ENCODE measurements around the gene MRPL34. TPM values are rescaled to one million over a fixed set of nuclear protein-coding genes. Genes with fewer than 3 reads are reported as not detected.

MRPL34 gene
- polyA plus RNA-seq, 1 of the 3 experiments (the other 2 are of a cell fraction): 72.9 TPM

GRCh38 chr19:17296976-17297375, 8.7 kb upstream of the MRPL34 start (continued):
- TF ChIP-seq EZH2phosphoT487 (IDR thresholded peaks at IDR 0.05; ENCODE audit: borderline replicate concordance, low read depth) (no peak), MAX (IDR thresholded peaks at IDR 0.05; ENCODE audit: low read depth) (no peak), JUND (IDR thresholded peaks at IDR 0.05) (no peak)

- 97% methylated on average over 11 of the region's 51 CpGs for WGBS (ENCODE audit: low lambda C conversion rate)
- H4K20me1 ChIP-seq (ENCODE audit: insufficient read depth): no peaks in the 10 kb centered on the region
- no peak overlapping the region for H3K4me3 ChIP-seq (ENCODE audit: low read depth in 2 of 2, low read length in 1 of 2)
- peaks cover 22% of the 10 kb centered on the region for H3F3A ChIP-seq (replicated peaks; ENCODE audit: insufficient read depth)
- H3K9me3 ChIP-seq: no peaks in the 10 kb centered on the region
- H3K27ac ChIP-seq (ENCODE audit: low read depth in 2 of 2, low read length in 1 of 2): no peak overlapping the region
- H3K79me2 ChIP-seq (ENCODE audit: insufficient read depth): peaks cover 2% of the 10 kb centered on the region; the same call in 1 of the 2 replicates
- H3K9me2 ChIP-seq: no peaks in the 10 kb centered on the region
- no peak overlapping the region for H2AFZ ChIP-seq (ENCODE audit: low read depth)
- no peak overlapping the region for H3K4me2 ChIP-seq
- ChIA-PET POLR2A (interaction anchor here (2.2 kb wide), 1 partner anchor 32 kb away, joined by 4 read pairs; no protein-coding TSS in a partner anchor), CTCF (interaction anchor here (1.0 kb wide), 1 partner anchor 147 kb away, joined by 3 read pairs; the partner anchor contains the start of gene TMEM221)
- H3K4me1 ChIP-seq (ENCODE audit: control insufficient read depth in 1 of 2, insufficient read depth in 2 of 2, low read depth in 1 of 2, low read length in 1 of 2): peaks cover 12 to 27% of the 10 kb centered on the region in 2 experiments; a peak in 3 of 4 replicates
- TF ChIP-seq FOXM1 (IDR thresholded peaks at IDR 0.05; ENCODE audit: low read depth) (no peak), REST (IDR thresholded peaks at IDR 0.05; ENCODE audit: low read depth, low read length) (no peak), MAX (IDR thresholded peaks at IDR 0.05; ENCODE audit: low read depth) (no peak), EZH2phosphoT487 (IDR thresholded peaks at IDR 0.05; ENCODE audit: borderline replicate concordance, low read depth) (no peak), RCOR1 (IDR thresholded peaks at IDR 0.05; ENCODE audit: low read length) (no peak), SIN3A (IDR thresholded peaks at IDR 0.05; ENCODE audit: borderline replicate concordance, low read depth, low read length) (no peak), PBX3 (IDR thresholded peaks at IDR 0.05) (no peak), EP300 (IDR thresholded peaks at IDR 0.05; ENCODE audit: borderline replicate concordance in 1 of 2, low read depth in 1 of 2, low read length in 1 of 2) (no peak), MEF2A (IDR thresholded peaks at IDR 0.05; ENCODE audit: borderline replicate concordance, low read depth) (no peak), FOSL2 (IDR thresholded peaks at IDR 0.05; ENCODE audit: borderline replicate concordance, low read depth) (no peak), GATA2 (CRISPR knock-in tag; IDR thresholded peaks at IDR 0.05) (no peak), USF2 (IDR thresholded peaks at IDR 0.05; ENCODE audit: borderline replicate concordance, low read depth, low read length) (no peak), ZBTB33 (IDR thresholded peaks at IDR 0.05; ENCODE audit: borderline replicate concordance, low read depth) (no peak), TEAD4 (IDR thresholded peaks at IDR 0.05; ENCODE audit: borderline replicate concordance, insufficient read depth) (no peak), YY1 (IDR thresholded peaks at IDR 0.05; ENCODE audit: low read depth) (no peak)
- H3K27me3 ChIP-seq (ENCODE audit: insufficient read depth): no peaks in the 10 kb centered on the region
- DNase-seq: no peak
- H3K36me3 ChIP-seq (replicated peaks in 1 of 2; ENCODE audit: control insufficient read depth in 1 of 2, insufficient read depth in 2 of 2, low read length in 1 of 2): peaks cover 0 to 3% of the 10 kb centered on the region in 2 experiments
- no peak overlapping the region for H3K9ac ChIP-seq
Observed at GRCh38 chr19:17300992-17301619, 4.6 kb upstream of the MRPL34 start.

Measured in SK-N-SH (cell line).